ENCODE measurements around the gene UNG. TPM values are rescaled to one million over a fixed set of nuclear protein-coding genes. Genes with fewer than 3 reads are reported as not detected.

Gene UNG
- total RNA-seq, result 30.9 and 37.8 TPM in 2 replicates

DNA sequence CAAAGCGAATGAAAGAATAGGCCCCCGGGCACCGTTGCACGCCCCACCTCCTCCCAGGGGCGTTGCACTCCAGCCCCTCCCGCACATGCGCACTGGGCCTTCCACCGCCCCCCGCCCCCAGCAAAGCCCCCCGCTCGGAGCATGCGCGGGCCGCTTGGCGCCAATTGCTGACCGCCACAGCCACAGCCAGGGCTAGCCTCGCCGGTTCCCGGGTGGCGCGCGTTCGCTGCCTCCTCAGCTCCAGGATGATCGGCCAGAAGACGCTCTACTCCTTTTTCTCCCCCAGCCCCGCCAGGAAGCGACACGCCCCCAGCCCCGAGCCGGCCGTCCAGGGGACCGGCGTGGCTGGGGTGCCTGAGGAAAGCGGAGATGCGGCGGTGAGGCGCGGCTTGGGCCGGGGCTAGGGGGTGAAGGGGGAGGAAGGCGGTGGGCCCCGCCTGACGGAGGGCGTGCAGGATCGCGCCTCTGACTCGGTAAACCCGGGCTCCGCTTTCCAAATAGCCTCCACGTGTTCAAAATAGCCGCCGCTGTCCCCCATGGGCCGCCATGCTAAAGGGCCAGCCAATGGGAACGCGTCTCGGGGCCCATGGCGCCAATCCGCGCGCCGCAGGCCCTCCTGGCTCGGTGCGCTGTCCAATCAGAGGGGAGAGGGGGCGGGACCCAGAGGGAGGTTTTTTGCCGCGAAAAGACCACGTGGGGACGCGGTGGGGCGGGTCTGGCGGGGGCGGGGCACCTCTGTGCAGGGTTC, at the start of gene UNG:
TSS of gene UNG (plus strand) at position 163 of the 748 bp plus-strand sequence. CDS start at position 246, 83 bp downstream.

DNA sequence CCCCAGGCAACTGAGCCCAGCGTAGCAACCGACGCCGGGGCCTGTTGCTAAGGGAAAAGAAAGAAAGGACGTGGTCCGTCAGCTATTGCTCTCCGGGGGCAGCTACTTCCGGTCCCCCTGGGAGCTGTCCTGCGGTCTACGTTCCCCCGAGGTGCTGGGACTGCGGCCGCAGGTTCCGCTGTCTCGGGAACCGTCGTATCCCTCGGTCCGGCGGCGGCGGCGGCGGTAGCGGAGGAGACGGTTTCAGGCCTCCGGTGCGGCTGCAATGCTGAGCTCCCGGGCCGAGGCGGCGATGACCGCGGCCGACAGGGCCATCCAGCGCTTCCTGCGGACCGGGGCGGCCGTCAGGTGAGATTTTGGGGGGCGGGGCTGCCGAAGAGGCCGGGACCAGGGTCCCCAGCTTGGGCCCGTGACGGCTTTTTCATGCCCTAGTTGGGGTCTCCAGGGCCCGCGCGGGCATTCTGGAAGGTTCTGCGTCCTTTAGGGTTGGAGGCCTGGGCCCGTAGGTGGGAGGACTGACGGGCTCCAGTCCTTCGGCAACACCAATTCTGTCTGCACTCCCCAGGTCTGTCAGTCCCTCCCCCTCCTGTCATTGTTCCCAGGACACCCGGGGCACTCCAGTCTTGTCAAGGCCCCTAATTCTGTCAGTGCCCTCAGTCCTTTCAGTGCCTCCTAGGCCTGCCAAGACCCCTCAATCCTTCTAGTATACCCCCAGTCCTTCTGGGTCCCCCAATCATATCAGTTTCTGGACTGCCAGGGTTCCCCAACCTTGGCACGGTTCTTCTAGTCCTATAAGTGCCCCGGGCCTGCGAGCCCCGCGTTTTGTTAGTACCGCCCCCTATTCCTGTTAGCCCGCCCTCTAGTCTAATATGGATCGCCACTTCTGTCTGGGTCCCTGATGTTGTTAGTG, 44.7 kb upstream of the UNG start, which contains the start of gene USP30:
TSS of gene USP30 (plus strand) at position 163 of the 910 bp plus-strand sequence. CDS start at position 266, 103 bp downstream.

DNA sequence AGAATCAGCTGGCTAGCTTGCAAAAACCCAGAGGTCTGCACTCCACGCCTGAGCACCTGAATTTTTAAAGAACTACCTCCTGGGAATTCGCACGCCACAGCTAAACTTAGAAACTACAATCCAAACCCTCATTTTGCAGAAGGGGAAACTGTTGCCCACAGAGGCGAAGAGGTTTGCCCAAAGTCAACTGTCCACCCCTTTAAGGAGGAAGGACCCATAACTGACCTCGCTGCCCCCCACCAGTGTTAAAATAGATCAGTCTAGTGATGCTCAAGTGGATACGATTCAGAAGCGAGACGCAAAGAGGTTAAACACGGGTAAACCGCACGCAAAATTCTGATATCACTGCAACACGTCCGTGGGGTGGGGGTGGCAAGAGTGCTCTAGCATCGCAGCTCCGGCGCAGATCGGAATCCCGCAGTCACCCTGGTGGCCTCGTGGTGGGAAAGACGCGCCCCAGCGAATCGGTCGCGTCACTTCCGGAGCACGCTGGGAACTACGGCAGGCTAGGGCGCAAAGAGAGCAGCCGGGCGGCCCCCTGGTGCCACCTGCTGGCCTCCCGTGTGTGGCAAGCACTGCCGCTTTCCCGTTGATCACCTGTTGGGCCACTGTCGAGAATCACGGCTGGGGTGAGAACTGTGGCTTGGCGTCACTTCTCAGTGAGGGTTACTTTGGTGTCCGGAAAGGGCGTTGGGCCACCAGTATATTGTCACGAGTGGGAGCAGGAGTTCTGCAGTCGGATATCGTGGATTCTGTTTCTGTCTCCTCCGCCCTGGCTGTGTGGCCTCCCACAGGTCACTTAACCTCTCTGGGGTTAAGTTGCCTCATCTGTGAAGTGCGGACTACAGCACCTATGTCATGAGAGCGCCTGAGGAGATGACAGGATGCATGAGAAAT, 4.1 kb upstream of the UNG start, which contains the start of gene ALKBH2:
TSS of gene ALKBH2 (minus strand) at position 451 of the 897 bp plus-strand sequence. CDS start 686 bp downstream, outside the sequence.

DNA sequence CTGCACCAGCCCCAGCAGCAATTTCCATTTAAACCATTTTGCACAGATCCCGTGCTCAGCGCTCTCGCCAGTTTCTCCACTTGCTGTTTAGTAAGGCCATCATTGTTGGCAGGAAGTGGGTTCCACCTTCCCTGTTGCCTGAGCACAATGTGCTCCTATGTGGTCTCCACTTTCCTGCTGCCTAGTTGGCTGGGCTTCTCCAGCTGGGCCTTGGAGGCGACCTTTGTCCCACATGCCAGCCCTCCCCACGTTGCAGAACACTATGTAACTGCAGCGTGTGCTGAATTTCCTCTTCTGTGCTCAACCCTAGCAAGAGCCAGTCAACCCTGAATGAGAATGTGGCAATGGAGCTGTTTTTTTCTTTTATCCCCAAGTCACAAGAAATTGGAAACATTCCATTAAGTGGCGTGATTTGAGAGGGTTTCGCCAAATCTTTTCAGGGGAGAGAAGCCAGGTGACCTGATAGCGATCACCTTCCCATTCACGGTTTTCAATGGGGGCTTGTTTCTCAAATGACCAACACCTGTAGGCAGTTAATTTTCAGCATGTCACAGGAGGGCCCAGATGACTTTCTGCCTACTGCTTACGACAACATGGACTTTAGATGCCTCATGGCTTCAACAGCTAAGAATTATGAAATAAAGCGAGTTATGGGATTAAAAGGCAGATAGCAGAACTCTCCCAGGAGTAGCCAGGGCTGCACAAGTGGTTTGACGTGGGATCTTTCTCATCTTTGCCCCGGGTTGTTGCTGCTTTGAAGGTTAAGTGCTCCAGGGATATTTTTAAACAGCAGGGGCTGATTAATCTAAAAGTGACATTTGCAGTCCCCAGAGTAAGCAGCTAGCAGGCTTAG, 18.6 kb downstream of the UNG start, which contains the start of gene ACACB:
TSS of gene ACACB (plus strand) at position 830 of the 853 bp plus-strand sequence. CDS start 22,819 bp downstream, outside the sequence.

Small RNA genes within 50 kb of the gene (small RNA-seq; reads per million reads assigned to genes)
- gene RNA5SP372, result not detected

Other genes starting within 250 kb of the UNG start
- 23.4 and 28.8 TPM in 2 replicates for gene SSH1, start 240.0 kb upstream of the UNG start, total RNA-seq
- not detected in 2 replicates for gene DAO, start 217.5 kb upstream of the UNG start, total RNA-seq
- not detected in 2 replicates for gene SVOP, start 76.5 kb upstream of the UNG start, total RNA-seq
- gene USP30, start 45.0 kb upstream of the UNG start, total RNA-seq, result 7.6 and 10.3 TPM in 2 replicates
- 7.1 and 8.2 TPM in 2 replicates for gene ALKBH2, start 4.1 kb upstream of the UNG start, total RNA-seq
- 2.0 and 5.4 TPM in 2 replicates for gene ACACB, start 19.0 kb downstream of the UNG start, total RNA-seq
- not detected in 2 replicates for gene FOXN4, start 211.7 kb downstream of the UNG start, total RNA-seq

All from thoracic aorta endothelial cell (primary cell).